Embryonic facial prominence (tissue), 1 donor: ENCODE results near the gene MLPH.

Experiments
- DNase-seq: peaks from one replicate; pipeline ENCODE4 v3.0.0-alpha.2; 2016; ENCODE audit errors: extremely low spot score

The MLPH gene

DNA sequence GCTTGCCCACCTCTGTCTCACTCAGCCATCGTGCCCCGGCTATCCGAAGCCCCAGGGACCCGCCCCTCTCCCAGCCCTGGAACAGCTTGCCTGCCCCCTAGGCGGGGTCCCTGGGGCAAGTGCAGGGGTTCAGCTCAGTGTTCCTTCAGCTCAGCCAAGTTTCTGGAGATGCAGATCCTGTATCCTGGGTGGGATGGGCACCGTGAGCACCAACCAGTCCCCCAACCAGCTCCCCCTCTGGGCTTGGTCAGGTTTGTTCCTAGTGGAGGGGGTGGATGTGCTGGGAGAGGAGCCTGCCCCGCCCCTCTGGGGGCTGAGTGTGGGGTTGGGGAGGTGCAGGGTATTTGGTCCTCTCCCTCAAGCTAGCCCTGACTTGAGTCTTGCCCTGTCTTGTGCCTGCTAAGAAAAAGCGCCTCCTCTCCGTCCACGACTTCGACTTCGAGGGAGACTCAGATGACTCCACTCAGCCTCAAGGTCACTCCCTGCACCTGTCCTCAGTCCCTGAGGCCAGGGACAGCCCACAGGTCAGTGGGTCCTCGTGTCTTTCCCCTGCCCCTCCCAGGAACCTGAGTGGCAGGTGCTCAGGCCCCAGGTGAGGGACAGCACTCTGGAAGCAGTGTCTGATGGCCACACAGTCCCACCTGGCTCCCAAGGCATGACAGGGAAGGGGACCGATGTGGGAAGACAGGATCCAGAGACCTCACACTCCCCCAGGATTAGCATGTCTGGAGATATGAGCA lies 32.6 kb downstream of the MLPH start:
- no peak for DNase-seq

DNA sequence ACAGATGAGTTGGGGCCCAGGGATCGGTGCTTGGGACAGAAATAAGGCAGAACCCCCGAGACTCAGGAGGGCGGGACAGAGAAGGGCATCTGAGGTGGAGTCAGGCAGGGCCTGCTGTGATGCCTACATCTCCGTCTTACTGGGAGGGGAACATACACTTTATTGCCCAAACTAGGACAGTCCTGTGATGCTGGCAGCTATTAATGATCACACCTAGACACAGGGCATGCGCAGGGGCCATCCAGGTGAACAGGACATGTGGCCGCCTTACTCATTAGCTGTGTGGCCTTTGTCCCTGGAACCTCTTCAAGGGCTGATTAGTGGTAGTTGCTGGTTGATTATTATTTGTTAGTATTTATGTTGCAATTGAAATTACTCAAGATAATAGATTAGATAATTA lies 33.2 kb downstream of the MLPH start:
- no peak for DNase-seq

DNA sequence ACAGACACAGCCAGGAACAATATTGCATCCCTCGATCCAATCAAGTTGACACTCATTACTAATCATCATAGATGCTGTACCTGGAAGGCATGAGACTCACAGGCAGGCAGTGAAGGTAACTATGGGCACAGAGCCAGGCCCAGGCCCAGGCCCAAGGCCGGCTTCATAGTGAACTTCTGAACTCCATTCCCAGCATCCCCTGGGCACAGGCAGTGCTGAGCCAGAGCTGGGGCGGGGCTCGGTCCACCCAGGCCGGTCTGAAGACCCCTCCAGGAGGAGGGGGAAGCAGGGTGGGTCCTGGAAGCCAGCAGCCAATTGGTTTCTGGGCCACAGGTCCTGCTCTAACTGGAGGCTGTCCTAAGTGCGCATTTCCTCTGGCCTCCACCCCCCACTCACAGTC lies 37.6 kb downstream of the MLPH start:
- DNase-seq, result no peak

DNA sequence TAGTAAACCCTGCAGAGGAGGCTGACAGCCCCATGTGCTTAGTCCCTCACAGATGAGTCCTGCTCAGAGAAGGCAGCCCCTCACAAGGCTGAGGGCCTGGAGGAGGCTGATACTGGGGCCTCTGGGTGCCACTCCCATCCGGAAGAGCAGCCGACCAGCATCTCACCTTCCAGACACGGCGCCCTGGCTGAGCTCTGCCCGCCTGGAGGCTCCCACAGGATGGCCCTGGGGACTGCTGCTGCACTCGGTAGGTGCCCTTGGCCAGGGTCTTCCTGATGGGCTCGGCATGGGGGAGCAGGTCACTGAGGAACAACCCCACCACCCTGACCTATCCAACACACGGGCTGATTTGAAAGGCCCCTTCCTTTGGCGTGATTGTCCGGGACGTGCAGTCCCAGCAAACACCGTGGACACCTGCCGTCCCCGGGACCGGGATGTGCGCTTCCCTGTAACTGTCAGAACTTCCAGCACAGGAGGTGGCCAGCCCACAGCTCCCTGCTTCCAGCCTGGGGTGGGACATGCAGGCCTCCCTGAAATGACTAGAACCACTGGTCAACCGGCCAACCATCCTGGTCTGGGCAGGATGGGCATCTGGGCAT lies 38.6 kb downstream of the MLPH start:
- no peak for DNase-seq

DNA sequence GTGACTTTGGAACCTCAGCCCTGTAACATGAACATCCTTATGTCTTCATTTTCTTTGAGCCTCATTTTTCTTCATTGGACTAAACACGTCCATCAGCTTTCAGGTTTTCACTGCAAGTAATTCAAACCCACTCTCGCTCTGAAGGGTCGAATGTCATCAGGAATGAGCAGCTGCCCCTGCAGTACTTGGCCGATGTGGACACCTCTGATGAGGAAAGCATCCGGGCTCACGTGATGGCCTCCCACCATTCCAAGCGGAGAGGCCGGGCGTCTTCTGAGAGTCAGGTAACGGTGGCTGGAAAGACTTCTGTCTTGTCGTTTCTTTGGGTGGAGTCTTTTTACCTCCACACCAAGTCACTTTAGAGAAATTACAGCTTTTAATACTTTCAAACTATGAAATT lies 40.2 kb downstream of the MLPH start:
- no peak for DNase-seq

DNA sequence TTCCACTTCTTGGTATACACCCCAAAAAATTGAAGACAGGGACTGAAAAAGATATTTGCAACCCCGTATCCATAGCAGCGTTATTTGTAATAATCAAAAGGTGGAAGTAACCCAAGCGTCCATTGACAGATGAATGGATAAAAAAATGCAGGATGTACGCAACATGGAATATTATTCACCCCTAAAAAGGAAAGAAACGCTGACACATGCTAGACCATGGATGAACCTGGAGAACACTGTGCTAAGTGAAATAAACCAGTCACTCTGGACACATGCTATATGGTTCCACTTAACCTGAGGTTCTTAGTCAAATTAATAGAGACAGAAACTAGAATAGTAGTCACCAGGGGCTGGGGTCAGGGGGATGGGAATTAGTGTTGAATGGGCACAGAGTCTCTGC lies 40.7 kb downstream of the MLPH start:
- no peak for DNase-seq

DNA sequence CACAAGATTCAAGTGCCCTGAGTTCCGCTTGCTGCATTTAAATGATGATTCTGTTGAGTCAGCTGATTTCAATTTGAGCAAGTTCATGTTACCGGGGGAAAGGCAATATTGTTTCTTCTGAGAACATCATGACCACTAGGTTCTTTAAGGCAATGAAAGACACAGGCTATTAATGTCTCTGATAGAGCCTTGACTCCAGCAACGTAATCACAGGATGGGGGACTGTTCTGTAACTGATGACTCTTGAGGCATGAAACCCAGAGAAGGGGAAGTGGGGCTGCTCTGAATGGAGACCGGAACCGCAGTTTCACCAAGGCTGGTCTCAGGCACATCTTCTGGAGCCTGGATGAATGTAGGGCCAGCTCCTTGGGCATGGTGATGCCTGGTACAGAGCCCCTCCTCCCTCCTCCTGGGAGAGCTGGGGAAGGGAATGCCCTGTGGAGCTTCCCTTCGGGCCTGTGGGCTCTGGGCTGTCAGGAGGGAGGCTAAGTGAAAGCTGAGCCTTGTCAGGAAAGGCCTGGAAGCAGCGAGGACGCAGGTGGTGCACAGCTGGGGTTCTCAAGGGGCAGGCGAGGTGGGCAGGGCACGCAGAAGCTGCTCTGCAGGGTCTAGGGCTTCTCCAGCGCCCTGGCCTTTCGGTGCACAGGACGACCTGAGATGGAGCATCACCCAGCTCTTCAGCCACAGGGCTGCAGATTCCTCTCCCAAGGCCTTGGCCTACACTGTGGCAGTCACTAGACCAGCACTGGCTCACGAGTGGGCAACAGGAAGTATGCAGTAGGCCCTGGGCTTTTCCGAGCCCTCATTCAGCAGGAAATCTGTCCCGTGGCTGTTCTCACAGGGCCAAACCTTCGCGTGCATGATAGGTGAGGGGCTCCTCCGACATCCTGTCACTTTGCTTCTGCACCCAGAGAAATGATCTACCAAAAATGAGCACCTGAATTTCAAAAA lies 42.7 kb downstream of the MLPH start:
- DNase-seq, result no peak

DNA sequence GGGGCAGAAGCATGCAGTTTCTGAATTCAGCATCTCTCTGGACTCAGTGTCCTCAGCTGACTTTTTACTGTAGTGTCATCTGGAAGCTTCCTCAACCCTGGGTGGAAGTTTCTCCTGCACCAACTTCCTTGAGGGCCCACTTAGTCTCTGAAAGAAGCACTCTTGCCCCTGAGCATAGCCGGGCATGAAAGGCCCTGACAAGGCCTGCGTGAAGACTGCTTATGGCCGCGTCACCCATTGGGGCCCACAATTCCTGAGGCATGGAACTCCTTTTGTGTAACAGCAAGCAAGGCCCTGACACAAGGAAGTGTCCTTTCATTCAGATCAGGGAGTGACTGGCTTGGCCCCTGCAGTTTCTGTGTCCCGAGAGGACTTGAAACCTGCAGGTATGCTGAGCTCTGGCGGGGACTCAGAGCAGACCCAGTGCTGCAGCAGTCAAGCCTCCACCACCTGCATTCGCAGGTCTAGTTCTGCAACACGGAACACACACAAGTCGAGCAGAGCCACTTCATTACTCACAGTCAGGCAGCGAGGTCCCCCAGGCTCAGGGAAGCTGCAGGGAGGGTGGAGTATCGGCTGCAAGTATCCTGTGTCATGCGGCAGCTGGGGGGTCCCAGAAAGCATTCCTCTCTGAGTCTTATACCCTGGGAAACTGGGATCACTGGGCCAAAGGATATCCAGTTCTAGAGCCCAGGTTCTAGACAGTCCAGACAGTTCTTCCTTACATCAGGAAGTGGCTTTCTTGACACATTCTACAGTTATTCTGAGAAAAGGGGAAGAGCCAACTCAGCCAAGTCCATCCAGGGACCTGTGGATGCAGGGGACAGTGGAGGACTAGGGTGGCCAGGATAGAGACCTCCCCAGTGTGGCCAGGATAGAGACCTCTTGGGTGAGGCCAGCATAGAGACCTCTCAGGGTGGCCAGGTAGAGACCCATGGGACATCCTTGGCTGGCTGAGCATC lies 43.7 kb downstream of the MLPH start:
- DNase-seq, result no peak

DNA sequence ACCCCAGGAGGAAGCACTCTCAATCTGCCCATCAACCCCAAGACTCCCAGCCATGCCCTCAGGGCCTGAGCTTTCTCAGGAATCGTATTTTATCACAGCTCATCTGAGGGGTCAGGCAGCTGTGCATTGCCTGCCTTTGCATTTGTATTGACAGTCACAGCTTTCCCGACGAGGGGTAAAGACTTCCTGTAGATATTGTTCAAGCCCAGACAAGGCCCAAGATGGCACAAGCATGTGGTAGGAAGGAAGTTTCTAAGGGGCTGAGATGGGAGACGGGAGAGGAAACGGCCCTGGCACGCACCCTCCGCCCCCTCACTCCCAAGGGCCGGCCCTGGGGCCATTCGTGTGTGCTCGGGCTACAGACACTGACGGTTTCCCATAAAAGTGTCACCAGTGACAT lies 45.1 kb downstream of the MLPH start:
- no peak for DNase-seq

DNA sequence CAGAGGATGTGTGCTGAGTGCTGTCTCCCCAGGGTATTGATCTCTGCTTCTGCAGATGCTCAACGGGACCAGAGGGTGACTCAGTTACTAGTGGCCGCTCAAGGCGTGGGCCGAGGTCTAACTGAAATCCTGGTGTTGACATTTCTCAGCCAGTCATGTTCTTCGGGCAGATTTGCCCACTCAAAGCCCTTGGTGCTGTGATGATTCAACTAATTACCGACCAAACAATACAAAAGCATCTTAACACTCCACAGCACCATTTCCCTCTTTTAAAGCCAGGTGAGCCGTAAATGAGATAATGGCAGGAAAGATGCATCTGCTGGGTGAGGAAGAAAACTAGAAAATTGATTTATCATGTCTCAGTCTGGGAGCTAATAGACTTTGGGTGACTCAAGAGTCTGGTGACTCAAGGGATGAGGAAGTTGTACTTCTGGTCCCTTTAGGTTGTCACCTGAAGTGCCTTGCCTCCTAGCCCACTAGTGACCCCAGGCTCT lies 46.7 kb downstream of the MLPH start:
- DNase-seq, result no peak

DNA sequence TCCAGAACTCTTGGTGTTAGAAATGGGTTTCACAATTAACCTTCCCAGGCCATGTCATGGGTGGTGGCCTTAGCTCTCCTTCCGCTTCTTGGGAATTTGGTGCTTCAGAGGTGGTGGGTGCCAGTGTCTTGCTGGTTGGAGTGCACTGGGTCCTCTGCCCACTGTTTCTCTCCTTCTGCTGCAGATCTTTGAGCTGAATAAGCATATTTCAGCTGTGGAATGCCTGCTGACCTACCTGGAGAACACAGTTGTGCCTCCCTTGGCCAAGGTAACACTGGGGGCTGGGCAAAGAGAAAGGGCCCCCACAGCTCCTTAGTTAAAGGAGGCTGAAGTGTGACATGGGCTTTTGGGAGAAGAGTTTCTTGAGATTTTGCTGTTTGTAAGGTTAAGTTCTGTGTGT lies 47.3 kb downstream of the MLPH start:
- no peak for DNase-seq

DNA sequence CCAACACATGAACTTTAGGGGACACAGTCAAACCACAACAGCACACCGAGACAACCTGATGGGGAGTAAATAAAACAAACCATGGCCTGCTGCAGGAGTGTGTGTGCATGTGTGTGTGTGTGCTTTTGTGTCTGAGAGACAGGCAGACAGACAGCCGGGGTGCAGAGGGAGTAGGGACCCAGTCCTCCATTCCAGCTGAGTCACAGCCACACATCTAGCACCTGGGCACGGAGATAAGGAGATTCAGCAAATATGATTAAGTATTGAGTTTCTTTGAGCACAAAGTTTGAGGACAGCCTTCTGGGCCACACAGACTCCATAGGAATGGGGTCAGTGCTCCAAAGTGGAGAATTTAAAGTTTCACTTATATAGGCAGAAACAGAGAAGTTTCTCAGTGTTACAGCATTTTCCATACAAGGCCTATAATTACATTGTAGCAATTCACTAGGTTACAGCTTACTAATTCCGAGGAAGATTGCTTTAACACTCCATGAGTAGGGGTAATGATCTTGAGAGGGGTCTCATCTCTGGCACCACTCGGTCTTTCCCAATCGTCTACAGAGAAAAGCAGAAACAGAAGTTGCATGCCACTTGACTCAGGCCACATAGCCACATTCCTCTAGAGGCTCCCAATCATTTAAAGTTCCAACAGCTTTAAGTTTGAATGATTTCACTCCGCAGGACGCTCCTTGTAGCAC lies 48.5 kb downstream of the MLPH start:
- no peak for DNase-seq

DNA sequence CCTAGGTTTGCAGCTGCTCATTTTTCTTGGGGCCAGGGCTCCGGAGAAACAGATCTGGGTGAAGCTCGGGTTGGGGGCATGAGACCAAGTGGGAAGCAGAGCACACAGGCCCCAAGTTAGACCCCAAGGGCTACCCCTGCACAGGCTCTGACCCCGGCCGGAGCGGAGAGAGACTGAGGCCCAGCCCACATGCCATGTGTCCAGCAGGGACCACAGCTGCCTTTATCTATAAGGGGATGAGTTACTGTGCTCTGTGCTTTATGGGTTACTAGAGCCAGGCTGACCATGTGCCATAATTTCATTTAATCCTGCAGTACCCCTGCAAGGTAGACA lies 49.0 kb downstream of the MLPH start:
- DNase-seq, result no peak

DNA sequence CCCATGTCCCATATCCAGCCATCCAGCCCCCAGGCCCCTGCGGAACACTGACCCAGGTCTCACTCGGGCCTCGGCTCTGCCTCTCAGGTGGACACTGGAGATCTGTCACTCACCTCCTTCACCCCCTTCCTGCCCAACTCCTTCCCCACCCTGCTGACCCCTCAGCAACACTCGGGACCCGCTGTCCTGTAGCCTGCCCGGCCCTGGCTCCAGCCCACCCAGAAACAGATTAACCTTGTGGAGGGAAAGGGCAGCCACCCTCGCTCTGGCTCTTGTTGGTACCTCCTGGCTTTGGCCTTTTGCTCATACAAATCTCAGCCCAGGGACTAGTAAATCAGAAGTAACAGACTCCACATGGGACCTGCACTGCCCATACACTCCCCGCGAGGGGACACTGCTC lies 49.6 kb downstream of the MLPH start:
- no peak for DNase-seq

DNA sequence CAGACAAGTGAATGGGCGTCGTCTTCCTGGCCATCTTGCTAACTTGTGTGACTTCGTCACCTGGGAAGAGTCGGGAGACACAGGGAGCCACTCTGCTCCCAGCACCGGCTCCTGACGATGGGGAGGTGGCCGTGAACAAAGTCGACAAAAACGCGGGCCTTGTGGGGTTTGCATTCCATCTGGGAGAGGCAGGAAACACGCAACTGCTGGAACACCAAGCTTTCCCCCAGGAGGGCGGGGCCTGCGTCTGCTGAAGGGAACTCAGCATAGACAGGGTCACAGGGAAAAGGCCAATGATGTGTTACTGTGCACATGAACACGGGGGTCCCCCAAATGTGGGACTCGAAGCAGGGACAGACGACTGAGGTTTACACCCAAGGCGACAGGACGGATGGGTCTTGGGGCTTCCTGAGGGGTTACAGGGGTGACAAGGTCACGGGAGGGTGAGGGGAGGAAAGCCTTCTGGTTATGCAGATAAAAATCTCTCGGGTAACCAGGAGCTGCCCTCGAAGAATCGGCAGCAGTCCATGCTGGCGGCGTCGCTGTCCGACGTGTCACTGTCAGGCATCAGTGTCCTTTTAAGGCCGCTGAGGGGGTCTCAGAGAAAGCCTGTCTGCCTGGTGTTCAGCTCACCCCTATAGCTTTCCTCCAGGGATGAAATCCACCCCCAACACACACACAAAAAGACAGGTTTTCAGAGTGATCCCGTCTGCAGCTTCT lies 51.1 kb downstream of the MLPH start:
- no peak for DNase-seq

DNA sequence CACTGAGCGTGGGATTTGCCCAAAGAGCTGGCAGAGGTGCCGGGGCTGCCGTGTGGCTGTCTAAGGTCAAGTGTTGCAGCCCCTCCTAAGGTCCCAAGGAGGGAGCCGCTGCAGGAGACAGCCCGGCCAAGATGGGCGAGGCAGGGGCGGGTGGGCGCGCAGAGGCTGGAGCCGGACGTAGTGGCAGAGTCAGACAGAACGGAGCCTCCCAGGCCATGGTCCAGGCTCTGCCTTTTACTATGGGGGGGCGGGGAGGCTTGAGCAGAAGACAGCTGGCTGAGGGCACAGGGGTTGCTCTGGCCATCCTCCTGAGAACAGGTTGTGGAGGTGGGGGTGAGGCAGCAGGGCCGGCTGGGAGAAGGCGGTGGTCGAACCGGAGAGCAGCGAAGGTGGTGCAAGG lies 51.9 kb downstream of the MLPH start:
- no peak for DNase-seq

DNA sequence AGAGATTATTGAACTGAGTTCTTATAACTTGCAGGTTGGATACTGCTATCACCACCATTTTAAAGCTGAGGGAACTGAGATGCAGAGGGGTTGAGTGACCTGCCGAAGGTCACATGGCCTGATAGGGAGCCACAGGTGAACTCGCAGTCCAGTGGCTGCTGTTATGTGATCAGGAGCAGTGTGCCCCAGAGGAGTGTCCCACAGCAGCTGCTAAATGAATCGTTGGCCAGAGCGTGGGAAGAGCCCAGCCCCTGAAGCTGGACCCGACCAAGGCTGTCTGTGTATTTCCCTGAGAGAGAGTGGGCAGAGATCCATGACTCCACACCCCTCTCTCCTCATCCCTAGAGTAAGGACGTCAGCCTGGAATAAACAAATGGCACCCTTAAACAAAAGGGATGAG lies 52.6 kb downstream of the MLPH start:
- DNase-seq, result no peak

DNA sequence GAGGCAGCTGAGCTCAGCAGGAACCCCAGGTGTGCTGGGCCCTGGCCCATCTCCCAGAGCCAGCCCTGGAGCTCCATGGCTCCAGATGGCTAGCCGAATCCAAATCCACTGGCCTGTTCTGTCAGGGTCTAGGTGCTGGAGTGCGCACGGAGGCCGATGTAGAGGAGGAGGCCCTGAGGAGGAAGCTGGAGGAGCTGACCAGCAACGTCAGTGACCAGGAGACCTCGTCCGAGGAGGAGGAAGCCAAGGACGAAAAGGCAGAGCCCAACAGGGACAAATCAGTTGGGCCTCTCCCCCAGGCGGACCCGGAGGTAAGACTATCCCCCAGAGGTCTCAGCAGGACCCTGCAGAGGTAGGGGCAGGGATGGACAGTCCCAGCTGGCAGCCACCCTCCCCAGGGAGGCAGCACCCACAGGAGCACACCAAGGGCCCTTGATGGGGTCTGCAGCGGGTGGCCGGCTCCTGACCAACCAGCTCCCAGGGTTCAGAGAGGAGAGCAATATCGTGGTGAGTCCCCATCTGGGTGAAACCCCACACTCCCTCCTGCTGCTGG lies 53.2 kb downstream of the MLPH start:
- no peak for DNase-seq

DNA sequence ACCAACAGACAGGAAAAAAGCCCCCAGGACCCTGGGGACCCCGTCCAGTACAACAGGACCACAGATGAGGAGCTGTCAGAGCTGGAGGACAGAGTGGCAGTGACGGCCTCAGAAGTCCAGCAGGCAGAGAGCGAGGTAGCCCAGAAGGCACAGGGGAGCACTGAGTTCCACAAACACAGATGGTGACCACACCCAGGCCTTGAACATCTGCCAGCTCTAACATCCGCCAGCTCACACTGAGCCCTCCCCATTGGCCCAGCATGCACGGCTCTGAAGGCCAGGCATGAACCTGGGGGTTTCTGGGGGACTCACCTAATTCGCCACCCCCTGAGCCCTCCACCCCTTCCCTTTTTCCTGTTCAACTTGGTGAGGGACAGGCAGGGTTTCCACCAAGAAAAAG lies 53.8 kb downstream of the MLPH start:
- DNase-seq, result no peak

DNA sequence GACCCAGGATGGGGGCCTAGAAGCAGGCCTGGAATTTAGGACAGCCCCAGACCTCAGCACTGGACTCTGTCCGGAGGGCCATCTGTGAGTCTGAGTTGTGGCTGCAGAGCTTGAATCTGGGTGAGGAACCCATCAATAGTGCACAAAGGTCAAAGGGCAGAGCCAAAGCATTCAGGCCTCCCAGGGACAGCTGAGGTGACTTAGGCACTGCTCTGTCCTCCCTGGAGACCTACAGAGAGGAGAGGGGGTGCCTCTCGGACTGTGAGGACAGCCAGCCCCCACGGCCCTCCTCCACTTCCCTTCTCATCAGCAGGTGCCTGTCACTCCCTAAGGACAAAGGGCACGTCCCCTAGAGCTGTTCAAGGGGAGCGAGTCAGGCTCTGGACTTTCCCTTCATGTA lies 54.2 kb downstream of the MLPH start:
- no peak for DNase-seq
